Central memory CD4-positive, alpha-beta T cell (primary cell): ENCODE measurements around the gene VTI1A.
"Not testable (repeated sequence)": the region's sequence is repeated elsewhere in the genome, so short reads cannot be mapped to it uniquely, and the experiment has no call there.

Experiments
- DNase-seq: peaks from one replicate; pipeline ENCODE4 v3.0.0; 2022

VTI1A gene

GRCh38 chr10:112507988-112508387, 61.0 kb downstream of the VTI1A start:
- DNase-seq = no peak

- no peak for DNase-seq
Measured at GRCh38 chr10:112509558-112510291, 62.7 kb downstream of the VTI1A start.

- DNase-seq = no peak
Measured at GRCh38 chr10:112510384-112510783, 63.4 kb downstream of the VTI1A start.

GRCh38 chr10:112512294-112512693, 65.3 kb downstream of the VTI1A start:
- no peak for DNase-seq

GRCh38 chr10:112515126-112515525, 68.1 kb downstream of the VTI1A start:
- no peak for DNase-seq

GRCh38 chr10:112515852-112516251, 68.8 kb downstream of the VTI1A start:
- DNase-seq = no peak

- no peak for DNase-seq
Measured at GRCh38 chr10:112517451-112517862, 70.4 kb downstream of the VTI1A start.

GRCh38 chr10:112519133-112519761, 72.2 kb downstream of the VTI1A start:
- DNase-seq = no peak

GRCh38 chr10:112520914-112521313, 73.9 kb downstream of the VTI1A start:
- DNase-seq = no peak

GRCh38 chr10:112524641-112525040, 77.6 kb downstream of the VTI1A start:
- no peak for DNase-seq

GRCh38 chr10:112525200-112525599, 78.2 kb downstream of the VTI1A start:
- no peak for DNase-seq

- DNase-seq = no peak
Measured at GRCh38 chr10:112526139-112526538, 79.1 kb downstream of the VTI1A start.

GRCh38 chr10:112526906-112527305, 79.9 kb downstream of the VTI1A start:
- no peak for DNase-seq

- DNase-seq = no peak
Measured at GRCh38 chr10:112528235-112528634, 81.2 kb downstream of the VTI1A start.

- DNase-seq = no peak
Measured at GRCh38 chr10:112531421-112531820, 84.4 kb downstream of the VTI1A start.

- no peak for DNase-seq
Measured at GRCh38 chr10:112532189-112532588, 85.2 kb downstream of the VTI1A start.

GRCh38 chr10:112532956-112533355, 85.9 kb downstream of the VTI1A start:
- no peak for DNase-seq

- no peak for DNase-seq
Measured at GRCh38 chr10:112533916-112534315, 86.9 kb downstream of the VTI1A start.

GRCh38 chr10:112535531-112535951, 88.5 kb downstream of the VTI1A start:
- DNase-seq = no peak

GRCh38 chr10:112536663-112537062, 89.6 kb downstream of the VTI1A start:
- no peak for DNase-seq

- no peak for DNase-seq
Measured at GRCh38 chr10:112538168-112538567, 91.2 kb downstream of the VTI1A start.

- DNase-seq = no peak
Measured at GRCh38 chr10:112539340-112539739, 92.3 kb downstream of the VTI1A start.

- DNase-seq = not testable (repeated sequence)
Measured at GRCh38 chr10:112542823-112543222, 95.8 kb downstream of the VTI1A start.

GRCh38 chr10:112546474-112546873, 99.5 kb downstream of the VTI1A start:
- DNase-seq = no peak
